WTC11 (cell line): ENCODE data around the gene C1QB. TPM values are rescaled to one million over a fixed set of nuclear protein-coding genes. Genes with fewer than 3 reads are reported as not detected.
"Not testable (repeated sequence)": the region's sequence is repeated elsewhere in the genome, so short reads cannot be mapped to it uniquely, and the experiment has no call there.

Experiments
- ATAC-seq: fragments of 200-7000 bp; cut with Tn5 transposase; 2 replicates; pipeline ENCODE4 v1.10.0; 2021; ENCODE audit warnings: mild to moderate bottlenecking, moderate library complexity
- CTCF ChIA-PET: fragments of 300-600 bp; sonication (Branson Sonifier 250); formaldehyde crosslinking; loops from one replicate; lab custom pipeline; 2021; ENCODE audit warnings: antibody characterized with exemption; lab: Charles Lee
- POLR2A ChIA-PET: fragments of 350-600 bp; sonication (Branson Sonifier 250); formaldehyde crosslinking; loops from one replicate; lab custom pipeline; 2021; ENCODE audit warnings: antibody characterized with exemption; lab: Charles Lee
- DNase-seq: peaks from one replicate; pipeline ENCODE4 v3.0.0; 2021; ENCODE audit warnings: low spot score
- H3K27ac Mint-ChIP-seq: 2 replicates; pipeline ENCODE4 v1.8.0; 2021; ENCODE audit warnings: mixed read lengths
- H3K27me3 Mint-ChIP-seq: 2 replicates; pipeline ENCODE4 v1.8.0; 2021; ENCODE audit warnings: low read depth, mild to moderate bottlenecking, moderate library complexity, mixed read lengths
- H3K36me3 Mint-ChIP-seq: 2 replicates; pipeline ENCODE4 v1.8.0; 2021; ENCODE audit warnings: mixed read lengths
- H3K4me1 Mint-ChIP-seq: 2 replicates; pipeline ENCODE4 v1.8.0; 2022; ENCODE audit warnings: mixed read lengths
- H3K4me3 Mint-ChIP-seq: 2 replicates; pipeline ENCODE4 v1.8.0; 2021; ENCODE audit warnings: mild to moderate bottlenecking, moderate library complexity, mixed read lengths
- H3K9me3 Mint-ChIP-seq: 2 replicates; pipeline ENCODE4 v1.8.0; 2021; ENCODE audit warnings: mixed read lengths
- CBFB ChIP-seq: sonication (generic); formaldehyde crosslinking; IDR thresholded peaks from 2 replicates; pipeline ENCODE4 v1.8.1; 2022; ENCODE audit warnings: mild to moderate bottlenecking, low read depth, missing genetic modification reagents
- FOXK1 ChIP-seq: sonication (generic); formaldehyde crosslinking; IDR thresholded peaks from 2 replicates; pipeline ENCODE4 v1.8.0; 2022; ENCODE audit warnings: mild to moderate bottlenecking, moderate library complexity, missing genetic modification reagents
- MXD4 ChIP-seq: fragments of 250-450 bp; sonication (Bioruptor Pico); IDR thresholded peaks from 2 replicates; pipeline ENCODE4 v1.8.0; 2021; ENCODE audit warnings: mild to moderate bottlenecking, moderate library complexity, borderline replicate concordance
- SOX15 ChIP-seq: fragments of 250-450 bp; sonication (Bioruptor Pico); IDR thresholded peaks from 2 replicates; pipeline ENCODE4 v1.9.0; 2021; ENCODE audit warnings: mild to moderate bottlenecking
- total RNA-seq: library from RNA; stranded (reverse); gene quantifications from 3 replicates; pipeline ENCODE4 v1.2.3, GENCODE V29; 2021
- TF ChIP-seq, protein P1 (sequence below): sonication (generic); formaldehyde crosslinking; IDR thresholded peaks from 2 replicates; pipeline ENCODE4 v1.8.1; 2023; ENCODE audit warnings: mild to moderate bottlenecking, missing genetic modification reagents, moderate library complexity
- TF ChIP-seq, protein P2 (sequence below): fragments of 200-600 bp; IDR thresholded peaks from 2 replicates; pipeline ENCODE4 v1.8.0; 2022; ENCODE audit warnings: antibody characterized with exemption
- TF ChIP-seq, protein P3 (sequence below): sonication (generic); formaldehyde crosslinking; IDR thresholded peaks from 2 replicates; pipeline ENCODE4 v1.8.1; 2023; ENCODE audit warnings: mild to moderate bottlenecking, missing genetic modification reagents, borderline replicate concordance
- TF ChIP-seq, protein P4 (sequence below): fragments of 250-450 bp; sonication (Bioruptor Pico); IDR thresholded peaks from 2 replicates; pipeline ENCODE4 v1.9.0; 2021; ENCODE audit warnings: moderate library complexity, mild to moderate bottlenecking, inconsistent platforms, borderline replicate concordance
- TF ChIP-seq, protein P5 (sequence below): fragments of 250-450 bp; sonication (Bioruptor Pico); IDR thresholded peaks from 2 replicates; pipeline ENCODE4 v1.9.0; 2021; ENCODE audit warnings: mild to moderate bottlenecking

Gene C1QB
- total RNA-seq, 1 experiment from 2014 or later, result 0.61 TPM

DNA sequence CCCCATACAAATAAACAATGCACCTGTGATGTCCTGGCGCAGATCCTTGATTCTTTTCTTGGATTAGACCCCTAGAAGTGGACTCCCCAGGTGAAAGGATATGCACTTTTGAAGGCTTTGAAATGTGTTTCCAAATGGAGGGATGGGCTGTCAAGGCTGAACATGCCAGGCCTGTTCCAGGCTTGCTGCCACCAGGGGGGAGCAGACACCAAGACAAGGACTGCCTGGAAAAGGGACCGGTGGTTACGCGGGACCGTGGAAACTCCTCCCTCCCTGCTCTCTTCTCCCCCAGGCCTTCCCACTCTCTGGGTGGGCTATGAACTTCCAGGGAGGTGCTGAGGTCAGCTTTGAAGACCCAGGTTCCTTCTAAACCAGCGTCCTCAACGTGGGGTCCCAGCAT is 12.7 kb downstream of the C1QB start:
- Mint-ChIP-seq H3K27ac (no peak overlapping the region), H3K9me3 (no peaks in the 10 kb centered on the region), H3K36me3 (no peaks in the 10 kb centered on the region), H3K4me3 (no peak overlapping the region), H3K4me1 (no peaks in the 10 kb centered on the region; the same call in 1 of the 2 replicates), H3K27me3 (no peaks in the 10 kb centered on the region)
- POLR2A ChIA-PET, result no interaction called here
- ATAC-seq (peak; percentile 27), DNase-seq (peak; percentile 72)
- TF ChIP-seq MXD4 (CRISPR knock-in tag), result no peak
- TF ChIP-seq, protein P1, sequence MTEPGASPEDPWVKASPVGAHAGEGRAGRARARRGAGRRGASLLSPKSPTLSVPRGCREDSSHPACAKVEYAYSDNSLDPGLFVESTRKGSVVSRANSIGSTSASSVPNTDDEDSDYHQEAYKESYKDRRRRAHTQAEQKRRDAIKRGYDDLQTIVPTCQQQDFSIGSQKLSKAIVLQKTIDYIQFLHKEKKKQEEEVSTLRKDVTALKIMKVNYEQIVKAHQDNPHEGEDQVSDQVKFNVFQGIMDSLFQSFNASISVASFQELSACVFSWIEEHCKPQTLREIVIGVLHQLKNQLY (CRISPR knock-in tag), result no peak
- TF ChIP-seq, protein P2, sequence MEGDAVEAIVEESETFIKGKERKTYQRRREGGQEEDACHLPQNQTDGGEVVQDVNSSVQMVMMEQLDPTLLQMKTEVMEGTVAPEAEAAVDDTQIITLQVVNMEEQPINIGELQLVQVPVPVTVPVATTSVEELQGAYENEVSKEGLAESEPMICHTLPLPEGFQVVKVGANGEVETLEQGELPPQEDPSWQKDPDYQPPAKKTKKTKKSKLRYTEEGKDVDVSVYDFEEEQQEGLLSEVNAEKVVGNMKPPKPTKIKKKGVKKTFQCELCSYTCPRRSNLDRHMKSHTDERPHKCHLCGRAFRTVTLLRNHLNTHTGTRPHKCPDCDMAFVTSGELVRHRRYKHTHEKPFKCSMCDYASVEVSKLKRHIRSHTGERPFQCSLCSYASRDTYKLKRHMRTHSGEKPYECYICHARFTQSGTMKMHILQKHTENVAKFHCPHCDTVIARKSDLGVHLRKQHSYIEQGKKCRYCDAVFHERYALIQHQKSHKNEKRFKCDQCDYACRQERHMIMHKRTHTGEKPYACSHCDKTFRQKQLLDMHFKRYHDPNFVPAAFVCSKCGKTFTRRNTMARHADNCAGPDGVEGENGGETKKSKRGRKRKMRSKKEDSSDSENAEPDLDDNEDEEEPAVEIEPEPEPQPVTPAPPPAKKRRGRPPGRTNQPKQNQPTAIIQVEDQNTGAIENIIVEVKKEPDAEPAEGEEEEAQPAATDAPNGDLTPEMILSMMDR, result peak; percentile 52
- CTCF ChIA-PET, result interaction anchor here (0.6 to 1.4 kb wide), 8 partner anchors 37 to 298 kb away, joined by 3 to 15 read pairs (median 4); no protein-coding TSS in a partner anchor

- POLR2A ChIA-PET, result no interaction called here
- CTCF ChIA-PET, result interaction anchor here (1.3 to 2.6 kb wide), 4 partner anchors 36 to 298 kb away, joined by 3 to 9 read pairs (median 5); no protein-coding TSS in a partner anchor
Observed at GRCh38 chr1:22666412-22666811, 13.4 kb downstream of the C1QB start.

GRCh38 chr1:22668840-22669239 is 15.8 kb downstream of the C1QB start:
- H3K36me3 Mint-ChIP-seq, DNase-seq, ATAC-seq, H3K4me3 Mint-ChIP-seq, H3K27me3 Mint-ChIP-seq, H3K27ac Mint-ChIP-seq, H3K4me1 Mint-ChIP-seq, H3K9me3 Mint-ChIP-seq, POLR2A ChIA-PET: not testable (repeated sequence)
- CTCF ChIA-PET, result interaction anchor here (1.5 kb wide), 1 partner anchor 262 kb away, joined by 4 read pairs; no protein-coding TSS in a partner anchor

More at GRCh38 chr1:22666412-22666811, 13.4 kb downstream of the C1QB start:
- Mint-ChIP-seq H3K36me3 (no peaks in the 10 kb centered on the region), H3K4me3 (no peak overlapping the region), H3K27ac (no peak overlapping the region), H3K9me3 (no peaks in the 10 kb centered on the region), H3K27me3 (no peaks in the 10 kb centered on the region), H3K4me1 (no peaks in the 10 kb centered on the region; the same call in 1 of the 2 replicates)
- TF ChIP-seq, protein P3, sequence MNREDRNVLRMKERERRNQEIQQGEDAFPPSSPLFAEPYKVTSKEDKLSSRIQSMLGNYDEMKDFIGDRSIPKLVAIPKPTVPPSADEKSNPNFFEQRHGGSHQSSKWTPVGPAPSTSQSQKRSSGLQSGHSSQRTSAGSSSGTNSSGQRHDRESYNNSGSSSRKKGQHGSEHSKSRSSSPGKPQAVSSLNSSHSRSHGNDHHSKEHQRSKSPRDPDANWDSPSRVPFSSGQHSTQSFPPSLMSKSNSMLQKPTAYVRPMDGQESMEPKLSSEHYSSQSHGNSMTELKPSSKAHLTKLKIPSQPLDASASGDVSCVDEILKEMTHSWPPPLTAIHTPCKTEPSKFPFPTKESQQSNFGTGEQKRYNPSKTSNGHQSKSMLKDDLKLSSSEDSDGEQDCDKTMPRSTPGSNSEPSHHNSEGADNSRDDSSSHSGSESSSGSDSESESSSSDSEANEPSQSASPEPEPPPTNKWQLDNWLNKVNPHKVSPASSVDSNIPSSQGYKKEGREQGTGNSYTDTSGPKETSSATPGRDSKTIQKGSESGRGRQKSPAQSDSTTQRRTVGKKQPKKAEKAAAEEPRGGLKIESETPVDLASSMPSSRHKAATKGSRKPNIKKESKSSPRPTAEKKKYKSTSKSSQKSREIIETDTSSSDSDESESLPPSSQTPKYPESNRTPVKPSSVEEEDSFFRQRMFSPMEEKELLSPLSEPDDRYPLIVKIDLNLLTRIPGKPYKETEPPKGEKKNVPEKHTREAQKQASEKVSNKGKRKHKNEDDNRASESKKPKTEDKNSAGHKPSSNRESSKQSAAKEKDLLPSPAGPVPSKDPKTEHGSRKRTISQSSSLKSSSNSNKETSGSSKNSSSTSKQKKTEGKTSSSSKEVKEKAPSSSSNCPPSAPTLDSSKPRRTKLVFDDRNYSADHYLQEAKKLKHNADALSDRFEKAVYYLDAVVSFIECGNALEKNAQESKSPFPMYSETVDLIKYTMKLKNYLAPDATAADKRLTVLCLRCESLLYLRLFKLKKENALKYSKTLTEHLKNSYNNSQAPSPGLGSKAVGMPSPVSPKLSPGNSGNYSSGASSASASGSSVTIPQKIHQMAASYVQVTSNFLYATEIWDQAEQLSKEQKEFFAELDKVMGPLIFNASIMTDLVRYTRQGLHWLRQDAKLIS, result no peak
- TF ChIP-seq CBFB (CRISPR knock-in tag) (no peak), SOX15 (CRISPR knock-in tag) (no peak), FOXK1 (CRISPR knock-in tag) (no peak)
- TF ChIP-seq, protein P4, sequence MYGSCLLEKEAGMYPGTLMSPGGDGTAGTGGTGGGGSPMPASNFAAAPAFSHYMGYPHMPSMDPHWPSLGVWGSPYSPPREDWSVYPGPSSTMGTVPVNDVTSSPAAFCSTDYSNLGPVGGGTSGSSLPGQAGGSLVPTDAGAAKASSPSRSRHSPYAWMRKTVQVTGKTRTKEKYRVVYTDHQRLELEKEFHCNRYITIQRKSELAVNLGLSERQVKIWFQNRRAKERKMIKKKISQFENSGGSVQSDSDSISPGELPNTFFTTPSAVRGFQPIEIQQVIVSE (CRISPR knock-in tag), result no peak
- ATAC-seq (no peak), DNase-seq (no peak)

DNA sequence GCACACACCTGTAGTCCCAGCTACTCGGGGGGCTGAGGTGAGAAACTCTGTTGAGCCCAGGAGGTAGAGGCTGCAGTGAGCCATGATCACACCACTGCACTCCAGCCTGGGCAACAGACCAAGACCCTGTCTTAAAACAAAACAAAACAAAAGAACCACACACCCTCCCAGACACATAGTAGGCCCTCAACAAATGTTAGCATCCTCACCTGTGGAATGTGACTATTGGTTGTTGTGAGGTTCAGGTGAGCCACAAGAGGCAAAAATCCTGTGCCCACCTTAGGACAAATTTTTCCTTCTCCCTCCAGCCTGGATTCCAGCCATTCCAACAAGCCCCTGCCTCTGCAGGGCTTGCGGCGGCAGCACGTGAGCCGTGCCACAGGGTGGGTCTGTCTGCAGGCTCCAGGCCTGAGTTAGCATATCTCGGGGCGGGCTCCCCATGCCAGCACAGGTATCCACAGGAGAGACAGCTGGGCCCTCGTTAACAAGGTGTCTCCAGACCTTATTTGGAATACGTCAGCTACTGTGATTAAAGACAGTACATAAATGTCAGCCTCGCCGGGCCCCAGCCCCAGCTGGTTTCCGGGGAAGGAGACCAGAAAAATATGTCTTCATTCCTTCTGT is 17.4 kb downstream of the C1QB start:
- CTCF ChIA-PET, result interaction anchor here (1.8 kb wide), 1 partner anchor 260 kb away, joined by 7 read pairs; no protein-coding TSS in a partner anchor
- H3K9me3 Mint-ChIP-seq, result no peaks in the 10 kb centered on the region
- H3K27me3 Mint-ChIP-seq, result no peaks in the 10 kb centered on the region
- TF ChIP-seq, protein P1 (CRISPR knock-in tag), result no peak
- TF ChIP-seq, protein P5, sequence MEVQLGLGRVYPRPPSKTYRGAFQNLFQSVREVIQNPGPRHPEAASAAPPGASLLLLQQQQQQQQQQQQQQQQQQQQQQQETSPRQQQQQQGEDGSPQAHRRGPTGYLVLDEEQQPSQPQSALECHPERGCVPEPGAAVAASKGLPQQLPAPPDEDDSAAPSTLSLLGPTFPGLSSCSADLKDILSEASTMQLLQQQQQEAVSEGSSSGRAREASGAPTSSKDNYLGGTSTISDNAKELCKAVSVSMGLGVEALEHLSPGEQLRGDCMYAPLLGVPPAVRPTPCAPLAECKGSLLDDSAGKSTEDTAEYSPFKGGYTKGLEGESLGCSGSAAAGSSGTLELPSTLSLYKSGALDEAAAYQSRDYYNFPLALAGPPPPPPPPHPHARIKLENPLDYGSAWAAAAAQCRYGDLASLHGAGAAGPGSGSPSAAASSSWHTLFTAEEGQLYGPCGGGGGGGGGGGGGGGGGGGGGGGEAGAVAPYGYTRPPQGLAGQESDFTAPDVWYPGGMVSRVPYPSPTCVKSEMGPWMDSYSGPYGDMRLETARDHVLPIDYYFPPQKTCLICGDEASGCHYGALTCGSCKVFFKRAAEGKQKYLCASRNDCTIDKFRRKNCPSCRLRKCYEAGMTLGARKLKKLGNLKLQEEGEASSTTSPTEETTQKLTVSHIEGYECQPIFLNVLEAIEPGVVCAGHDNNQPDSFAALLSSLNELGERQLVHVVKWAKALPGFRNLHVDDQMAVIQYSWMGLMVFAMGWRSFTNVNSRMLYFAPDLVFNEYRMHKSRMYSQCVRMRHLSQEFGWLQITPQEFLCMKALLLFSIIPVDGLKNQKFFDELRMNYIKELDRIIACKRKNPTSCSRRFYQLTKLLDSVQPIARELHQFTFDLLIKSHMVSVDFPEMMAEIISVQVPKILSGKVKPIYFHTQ (CRISPR knock-in tag), result no peak
- TF ChIP-seq, all 79 proteins: peak for 0
- ATAC-seq (peak; percentile 18; the same call in 1 of the 2 replicates), DNase-seq (no peak)
- H3K27ac Mint-ChIP-seq, result no peak overlapping the region
- POLR2A ChIA-PET, result no interaction called here
- no peak overlapping the region for H3K4me3 Mint-ChIP-seq
- no peaks in the 10 kb centered on the region for H3K36me3 Mint-ChIP-seq
- H3K4me1 Mint-ChIP-seq, result peaks cover 7% of the 10 kb centered on the region; the same call in 1 of the 2 replicates
